CD14-positive monocyte (primary cell): ENCODE measurements around the gene SLC38A2. TPM values are rescaled to one million over a fixed set of nuclear protein-coding genes. Genes with fewer than 3 reads are reported as not detected.

Source experiments
- DNase-seq, 3 donors: peaks; one replicate each; pipeline ENCODE4 v3.0.0-alpha.2; 2011 to 2022
- H2AFZ ChIP-seq: 2 replicates; pipeline ENCODE4 v1.6.0; 2012; ENCODE audit warnings: mild to moderate bottlenecking, low read depth, low read length, inconsistent platforms; ENCODE audit not compliant: insufficient read depth, poor library complexity, severe bottlenecking
- H3K27ac ChIP-seq, 2 donors: 1 replicate in 1 of 2; 2 replicates in 1 of 2; pipeline ENCODE4 v1.5.1; 2012 to 2013; ENCODE audit warnings: low read length in 2 of 2, control low read depth in 1 of 2, inconsistent platforms in 1 of 2, low read depth in 1 of 2, mild to moderate bottlenecking in 1 of 2
- H3K27me3 ChIP-seq, 2 donors: one replicate each; pipeline versions ENCODE4 v1.6.0 to v1.6.1; 2011 to 2013; ENCODE audit warnings: low read length in 2 of 2; ENCODE audit not compliant: control insufficient read depth in 2 of 2, insufficient read depth in 2 of 2
- H3K36me3 ChIP-seq, 2 donors: replicated peaks in 1 of 2; 1 replicate in 1 of 2; 2 replicates in 1 of 2; pipeline versions ENCODE4 v1.5.1 to v1.6.1; 2012 to 2013; ENCODE audit warnings: low read length in 2 of 2, control low read depth in 1 of 2, inconsistent platforms in 1 of 2, mild to moderate bottlenecking in 1 of 2; ENCODE audit not compliant: insufficient read depth in 2 of 2, control insufficient read depth in 1 of 2
- H3K4me1 ChIP-seq, 2 donors: 1 replicate in 1 of 2; 2 replicates in 1 of 2; pipeline versions ENCODE4 v1.5.1 to v1.6.1; 2012 to 2013; ENCODE audit warnings: low read length in 2 of 2, control low read depth in 1 of 2, inconsistent platforms in 1 of 2, mild to moderate bottlenecking in 1 of 2, moderate library complexity in 1 of 2; ENCODE audit not compliant: insufficient read depth in 2 of 2, control insufficient read depth in 1 of 2
- H3K4me2 ChIP-seq: replicated peaks from 2 replicates; pipeline ENCODE3; 2012; ENCODE audit warnings: low read length, moderate library complexity, mild to moderate bottlenecking; ENCODE audit not compliant: poor library complexity, severe bottlenecking; ENCODE audit errors: extremely low read depth
- H3K4me3 ChIP-seq, 3 experiments: fragments of 200-600 bp in 1 of 3; sonication (generic) in 1 of 3; replicated peaks in 1 of 3; 1 replicate in 2 of 3; 2 replicates in 1 of 3; pipeline ENCODE4 v1.5.1; 2011 to 2013; ENCODE audit warnings: low read length in 3 of 3, mild to moderate bottlenecking in 3 of 3, control low read depth in 2 of 3, low read depth in 2 of 3, inconsistent platforms in 1 of 3, moderate library complexity in 1 of 3
- H3K79me2 ChIP-seq: 2 replicates; pipeline ENCODE4 v1.6.0; 2012; ENCODE audit warnings: mild to moderate bottlenecking, control low read depth, inconsistent platforms, low read length, moderate library complexity; ENCODE audit not compliant: insufficient read depth
- H3K9ac ChIP-seq: 2 replicates; pipeline ENCODE4 v1.6.0; 2017; ENCODE audit warnings: low read length, mild to moderate bottlenecking; ENCODE audit not compliant: insufficient read depth, poor library complexity, severe bottlenecking
- H3K9me3 ChIP-seq, 2 donors: replicated peaks in 1 of 2; 1 replicate in 1 of 2; 2 replicates in 1 of 2; pipeline versions ENCODE4 v1.5.1 to v1.6.1; 2012 to 2013; ENCODE audit warnings: low read length in 2 of 2, control low read depth in 1 of 2; ENCODE audit not compliant: control insufficient read depth in 1 of 2, insufficient read depth in 1 of 2
- H4K20me1 ChIP-seq: 2 replicates; pipeline ENCODE4 v1.6.0; 2012; ENCODE audit warnings: mild to moderate bottlenecking, low read length, control low read depth, moderate library complexity; ENCODE audit not compliant: insufficient read depth
- H3K27ac Mint-ChIP-seq, 7 donors: one replicate each; pipeline ENCODE4 v1.8.0; 2020; ENCODE audit warnings: mild to moderate bottlenecking in 7 of 7, mixed read lengths in 7 of 7, moderate library complexity in 6 of 7, inconsistent platforms in 2 of 7
- H3K27me3 Mint-ChIP-seq, 3 donors: one replicate each; pipeline ENCODE4 v1.8.0; 2021 to 2022; ENCODE audit warnings: low read depth in 3 of 3, mild to moderate bottlenecking in 3 of 3, mixed read lengths in 3 of 3, moderate library complexity in 3 of 3, inconsistent platforms in 1 of 3
- H3K36me3 Mint-ChIP-seq, 2 donors: one replicate each; pipeline ENCODE4 v1.8.0; 2020; ENCODE audit warnings: mixed read lengths in 2 of 2, inconsistent platforms in 1 of 2, mild to moderate bottlenecking in 1 of 2
- H3K4me1 Mint-ChIP-seq: one replicate; pipeline ENCODE4 v1.8.0; 2020; ENCODE audit warnings: mild to moderate bottlenecking, mixed read lengths
- H3K4me3 Mint-ChIP-seq, 2 donors: one replicate each; pipeline ENCODE4 v1.8.0; 2020; ENCODE audit warnings: mild to moderate bottlenecking in 2 of 2, mixed read lengths in 2 of 2, moderate library complexity in 1 of 2
- H3K9me3 Mint-ChIP-seq, 7 donors: one replicate each; pipeline ENCODE4 v1.8.0; 2020 to 2022; ENCODE audit warnings: mixed read lengths in 7 of 7, mild to moderate bottlenecking in 6 of 7, moderate library complexity in 6 of 7, inconsistent platforms in 2 of 7
- CTCF ChIP-seq: fragments of 200-600 bp; IDR thresholded peaks from one replicate; pipeline ENCODE4 v1.8.0; 2022; ENCODE audit warnings: antibody characterized with exemption, mild to moderate bottlenecking
- WGBS: methylation state at CpG from one replicate; pipeline ENCODE4 v1.1.5; 2013; ENCODE audit warnings: missing lambda C conversion rate; ENCODE audit not compliant: insufficient coverage; 5-methylcytosine and 5-hydroxymethylcytosine counted together
- intact Hi-C, 2 donors: fragments of 100-400 bp; cut with micrococcal nuclease; formaldehyde crosslinking; loops; one replicate each; pipeline versions ENCODE4 v1.15.0 to v1.15.1; 2023
- polyA plus RNA-seq, 3 donors: library from polyadenylated mRNA; depleted of rRNA in 1 of 3; unstranded in 2 of 3; stranded (reverse) in 1 of 3; fragments of 300-500 nt in 2 of 3; fragments of >200 nt in 1 of 3; fragmentation: Illumina TruSeq in 2 of 3; gene quantifications; 1 replicate in 2 of 3; 2 replicates in 1 of 3; pipeline ENCODE4 v1.2.3, GENCODE V29; 2012 to 2021

The SLC38A2 gene
- polyA plus RNA-seq, 3 donors: 33.8 to 116 (median 48.7) TPM

GRCh38 chr12:46383654-46384450, 11.3 kb upstream of the SLC38A2 start:
- H3K9me3 Mint-ChIP-seq: no peaks in the 10 kb centered on the region
- Histone ChIP-seq H2AFZ (peak overlapping the region; percentile 88), H3K4me1 (peaks cover 54 to 61% of the 10 kb centered on the region in 2 donors), H3K27me3 (no peaks in the 10 kb centered on the region), H3K4me3 (peak overlapping the region; percentile 80 to 94 (median 86)), H3K36me3 (no peaks in the 10 kb centered on the region), H4K20me1 (no peaks in the 10 kb centered on the region), H3K9ac (peak overlapping the region; percentile 89), H3K9me3 (no peaks in the 10 kb centered on the region), H3K79me2 (peaks cover 30% of the 10 kb centered on the region), H3K4me2 (peak overlapping the region; percentile 82), H3K27ac (peak overlapping the region; percentile 96 to 100)
- H3K36me3 Mint-ChIP-seq: no peaks in the 10 kb centered on the region
- TF ChIP-seq CTCF: no peak
- peak; percentile 69 to 83 (median 80) for DNase-seq
- intact Hi-C loops: loop anchor here (1.0 to 5.0 kb wide), 3 partner anchors 12 to 283 kb away; partner anchors contain the start of gene SLC38A2 (in 1 of the 2)
- peak overlapping the region; percentile 96 to 99 (median 98) for H3K27ac Mint-ChIP-seq
- WGBS: 0% methylated on average over 38 of the region's 47 CpGs
- H3K27me3 Mint-ChIP-seq: no peaks in the 10 kb centered on the region
- H3K4me3 Mint-ChIP-seq: peak overlapping the region; percentile 83 to 92
- H3K4me1 Mint-ChIP-seq: peaks cover 51% of the 10 kb centered on the region

GRCh38 chr12:46382964-46383653, 10.5 kb upstream of the SLC38A2 start:
- no peaks in the 10 kb centered on the region for H3K9me3 ChIP-seq
- peak; percentile 95 to 96 (median 95) for DNase-seq
- H3K4me3 ChIP-seq: peak overlapping the region; percentile 80 to 94 (median 86)
- Mint-ChIP-seq H3K4me1 (peaks cover 49% of the 10 kb centered on the region), H3K4me3 (peak overlapping the region; percentile 83 to 92), H3K27ac (peak overlapping the region; percentile 96 to 99 (median 98)), H3K9me3 (peaks cover 0 to 1% (median 0%) of the 10 kb centered on the region in 7 donors), H3K27me3 (peaks cover 0 to 1% (median 0%) of the 10 kb centered on the region in 3 donors), H3K36me3 (no peaks in the 10 kb centered on the region)
- TF ChIP-seq CTCF: no peak
- H3K9ac ChIP-seq: peak overlapping the region; percentile 89
- H3K4me1 ChIP-seq: peaks cover 46 to 53% of the 10 kb centered on the region in 2 donors
- WGBS: 0% methylated on average over 62 of the region's 74 CpGs
- H4K20me1 ChIP-seq: no peaks in the 10 kb centered on the region
- intact Hi-C loops: loop anchor here (1.0 to 5.0 kb wide), 2 partner anchors 11 to 284 kb away; partner anchors contain the start of gene SLC38A2 (in 1 of the 2)
- no peaks in the 10 kb centered on the region for H3K27me3 ChIP-seq
- peak overlapping the region; percentile 82 for H3K4me2 ChIP-seq
- peak overlapping the region; percentile 96 to 100 for H3K27ac ChIP-seq
- no peaks in the 10 kb centered on the region for H3K36me3 ChIP-seq
- peaks cover 30% of the 10 kb centered on the region for H3K79me2 ChIP-seq
- H2AFZ ChIP-seq: peak overlapping the region; percentile 88
